Neural cell (in vitro differentiated cells): ENCODE data around the gene SCAMP5. TPM values are rescaled to one million over a fixed set of nuclear protein-coding genes. Genes with fewer than 3 reads are reported as not detected.

Experiments used
- H2AFZ ChIP-seq: fragments of 200-600, 300-800 bp; sonication (generic), shearing (Covaris generic); 2 replicates; pipeline ENCODE4 v1.6.0; 2014; ENCODE audit warnings: low read depth, mild to moderate bottlenecking, antibody characterized with exemption, low read length, moderate library complexity
- H3F3A ChIP-seq: fragments of 200-600 bp; shearing (Covaris generic); 2 replicates; pipeline ENCODE4 v1.6.1; 2016; ENCODE audit warnings: mild to moderate bottlenecking, moderate library complexity, mixed read lengths, antibody characterized with exemption, low read length; ENCODE audit not compliant: insufficient read depth, poor library complexity, severe bottlenecking
- H3K27ac ChIP-seq: fragments of 200-600, 300-800 bp; sonication (generic), shearing (Covaris generic); 2 replicates; pipeline ENCODE4 v1.5.1; 2014; ENCODE audit warnings: mild to moderate bottlenecking, low read length, moderate library complexity
- H3K27me3 ChIP-seq: fragments of 300-800, 200-600 bp; sonication (generic), shearing (Covaris generic); 2 replicates; pipeline ENCODE4 v1.6.0; 2014; ENCODE audit warnings: mild to moderate bottlenecking, low read depth, low read length, moderate library complexity; ENCODE audit not compliant: insufficient read depth
- H3K36me3 ChIP-seq: fragments of 300-800, 200-600 bp; sonication (generic), shearing (Covaris generic); 2 replicates; pipeline ENCODE4 v1.5.1; 2014; ENCODE audit warnings: mild to moderate bottlenecking, antibody characterized with exemption, low read length, moderate library complexity; ENCODE audit not compliant: insufficient read depth
- H3K4me2 ChIP-seq: fragments of 300-800, 200-600 bp; sonication (generic), shearing (Covaris generic); 2 replicates; pipeline ENCODE4 v1.6.0; 2014; ENCODE audit warnings: mild to moderate bottlenecking, low read length
- H3K4me3 ChIP-seq: fragments of 300-800, 200-600 bp; sonication (generic), shearing (Covaris generic); 2 replicates; pipeline ENCODE4 v1.5.1; 2014; ENCODE audit warnings: mild to moderate bottlenecking, low read length, moderate library complexity
- H3K79me2 ChIP-seq: fragments of 200-600 bp; shearing (Covaris generic); replicated peaks from 2 replicates; pipeline ENCODE4 v1.6.0; 2014; ENCODE audit warnings: mild to moderate bottlenecking, low read length, moderate library complexity; ENCODE audit not compliant: insufficient read depth
- H3K9ac ChIP-seq: fragments of 300-800, 200-600 bp; sonication (generic), shearing (Covaris generic); 2 replicates; pipeline ENCODE4 v1.6.1; 2016; ENCODE audit warnings: mild to moderate bottlenecking, low read length, mixed read lengths
- H3K9me2 ChIP-seq: fragments of 200-600 bp; shearing (Covaris generic); 2 replicates; pipeline ENCODE4 v1.6.1; 2016; ENCODE audit warnings: mild to moderate bottlenecking, low read length, mixed read lengths; ENCODE audit not compliant: insufficient read depth
- H3K9me3 ChIP-seq: fragments of 200-600, 300-800 bp; sonication (generic), shearing (Covaris generic); 2 replicates; pipeline ENCODE4 v1.6.1; 2016; ENCODE audit warnings: mild to moderate bottlenecking, mixed run types, low read length, moderate library complexity, mixed read lengths
- H4K20me1 ChIP-seq: fragments of 200-600 bp; shearing (Covaris generic); 2 replicates; pipeline ENCODE4 v1.6.1; 2016; ENCODE audit warnings: mild to moderate bottlenecking, mixed run types; ENCODE audit not compliant: insufficient read depth
- CTCF ChIP-seq: fragments of 450-650 bp; IDR thresholded peaks from 2 replicates; pipeline ENCODE4 v1.5.1; 2014; ENCODE audit warnings: antibody characterized with exemption, mild to moderate bottlenecking, moderate library complexity; ENCODE audit not compliant: poor library complexity, severe bottlenecking
- EP300 ChIP-seq: fragments of 450-650 bp; conservative IDR thresholded peaks from 2 replicates; pipeline ENCODE4 v1.6.1; 2014; ENCODE audit warnings: antibody characterized with exemption, mild to moderate bottlenecking, moderate library complexity; ENCODE audit not compliant: poor library complexity, severe bottlenecking
- EZH2 ChIP-seq: fragments of 200-600, 300-800 bp; shearing (Covaris generic), sonication (generic); IDR thresholded peaks from 2 replicates; pipeline ENCODE4 v1.6.1; 2014; ENCODE audit warnings: antibody characterized with exemption, low read length, borderline replicate concordance, mild to moderate bottlenecking; ENCODE audit not compliant: insufficient read depth, poor library complexity, severe bottlenecking
- MXI1 ChIP-seq: fragments of 450-650 bp; conservative IDR thresholded peaks from 2 replicates; pipeline ENCODE4 v1.6.1; 2014; ENCODE audit warnings: antibody characterized with exemption, mild to moderate bottlenecking; ENCODE audit not compliant: poor library complexity, severe bottlenecking
- POLR2AphosphoS5 ChIP-seq: IDR thresholded peaks from 2 replicates; pipeline ENCODE4 v1.6.1; 2012
- RAD21 ChIP-seq: fragments of 450-650 bp; conservative IDR thresholded peaks from 2 replicates; pipeline ENCODE4 v1.6.1; 2014; ENCODE audit warnings: antibody characterized with exemption, mild to moderate bottlenecking, moderate library complexity
- REST ChIP-seq: IDR thresholded peaks from 2 replicates; pipeline ENCODE4 v1.6.1; 2012; ENCODE audit warnings: borderline replicate concordance
- SMC3 ChIP-seq: fragments of 450-650 bp; conservative IDR thresholded peaks from 2 replicates; pipeline ENCODE4 v1.6.1; 2014; ENCODE audit warnings: antibody characterized with exemption, mild to moderate bottlenecking, moderate library complexity; ENCODE audit not compliant: poor library complexity
- TAF1 ChIP-seq: IDR thresholded peaks from 2 replicates; pipeline ENCODE4 v1.6.1; 2012; ENCODE audit warnings: low read depth
- polyA plus RNA-seq: library from polyadenylated mRNA; depleted of rRNA; stranded (reverse); fragments of >200 nt; gene quantifications from 2 replicates; pipeline ENCODE4 v1.2.3, GENCODE V29; 2014

Gene SCAMP5
- polyA plus RNA-seq, 1 donor from 2014 or later, result 92.5 TPM

- no peaks in the 10 kb centered on the region for H3K9me3 ChIP-seq
- H4K20me1 ChIP-seq, result no peaks in the 10 kb centered on the region
- no peaks in the 10 kb centered on the region for H3K9me2 ChIP-seq
- H3K4me2 ChIP-seq, result no peak overlapping the region
- TF ChIP-seq EP300 (no peak), SMC3 (no peak), TAF1 (no peak), RAD21 (no peak), POLR2AphosphoS5 (no peak), MXI1 (no peak), EZH2 (no peak), CTCF (no peak), REST (no peak)
- H3K27ac ChIP-seq, result no peak overlapping the region
- no peak overlapping the region for H3K9ac ChIP-seq
- H2AFZ ChIP-seq, result no peak overlapping the region
- H3K27me3 ChIP-seq, result no peaks in the 10 kb centered on the region
- H3K4me3 ChIP-seq, result no peak overlapping the region
- no peaks in the 10 kb centered on the region for H3K79me2 ChIP-seq
- H3F3A ChIP-seq, result no peaks in the 10 kb centered on the region
- no peaks in the 10 kb centered on the region for H3K36me3 ChIP-seq
These were observed 42.9 kb downstream of the SCAMP5 start for GRCh38 chr15:75038231-75038630.

GRCh38 chr15:75042730-75043508, 47.6 kb downstream of the SCAMP5 start:
- no peaks in the 10 kb centered on the region for H3F3A ChIP-seq
- TF ChIP-seq POLR2AphosphoS5 (no peak), MXI1 (no peak), EP300 (no peak), CTCF (no peak), RAD21 (no peak), SMC3 (no peak), EZH2 (no peak), TAF1 (no peak), REST (no peak)
- H3K4me3 ChIP-seq, result no peak overlapping the region
- no peaks in the 10 kb centered on the region for H3K27me3 ChIP-seq
- no peak overlapping the region for H2AFZ ChIP-seq
- no peak overlapping the region for H3K27ac ChIP-seq
- no peak overlapping the region for H3K9ac ChIP-seq
- no peaks in the 10 kb centered on the region for H3K9me2 ChIP-seq
- no peaks in the 10 kb centered on the region for H3K9me3 ChIP-seq
- H4K20me1 ChIP-seq, result no peaks in the 10 kb centered on the region
- H3K36me3 ChIP-seq, result no peaks in the 10 kb centered on the region
- no peak overlapping the region for H3K4me2 ChIP-seq
- no peaks in the 10 kb centered on the region for H3K79me2 ChIP-seq
